Epithelial cell of proximal tubule (primary cell): ENCODE measurements around the gene SLC2A8. TPM values are rescaled to one million over a fixed set of nuclear protein-coding genes. Genes with fewer than 3 reads are reported as not detected.

Source experiments
- DNase-seq: peaks from one replicate; pipeline ENCODE4 v3.0.0-alpha.2; 2011; ENCODE audit warnings: low read depth
- H3K4me3 ChIP-seq: 2 replicates; pipeline ENCODE4 v1.5.1; 2011; ENCODE audit warnings: low read depth, mild to moderate bottlenecking, low read length
- total RNA-seq: library from RNA; depleted of rRNA; stranded (reverse); fragments of >200 nt; gene quantifications from 2 replicates; pipeline ENCODE4 v1.2.3, GENCODE V29; 2015
- TF ChIP-seq, protein P1 (sequence below): conservative IDR thresholded peaks from 2 replicates; pipeline ENCODE4 v1.5.1; 2012; ENCODE audit warnings: low read depth, mild to moderate bottlenecking, low read length

Gene SLC2A8
- total RNA-seq, 1 donor from 2014 or later, result 18.2 TPM

DNA sequence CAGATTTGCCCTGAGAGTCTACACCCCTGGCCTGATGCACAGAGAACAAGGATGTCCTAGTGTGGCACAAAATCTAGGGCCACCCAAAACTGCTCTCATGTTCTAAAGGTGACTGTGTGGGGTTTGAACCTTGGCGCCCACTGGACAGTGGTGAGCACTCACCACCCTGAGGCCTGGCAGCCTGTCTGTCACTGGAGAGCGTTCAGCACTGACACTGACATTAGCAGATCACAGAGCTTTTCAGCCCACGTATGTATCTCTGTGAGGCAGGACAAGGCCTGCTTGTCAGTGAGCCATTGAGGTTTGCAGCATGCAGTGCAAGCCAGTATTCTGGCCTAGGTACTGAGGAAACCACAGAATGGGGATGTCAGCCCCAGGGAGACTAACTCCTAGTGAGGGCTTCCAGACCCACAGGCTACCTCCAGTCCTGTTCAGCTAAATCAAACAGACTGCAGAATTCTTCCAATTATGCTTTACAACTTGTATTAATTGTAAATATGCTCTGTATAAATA is 38.9 kb upstream of the SLC2A8 start:
- TF ChIP-seq, protein P1, sequence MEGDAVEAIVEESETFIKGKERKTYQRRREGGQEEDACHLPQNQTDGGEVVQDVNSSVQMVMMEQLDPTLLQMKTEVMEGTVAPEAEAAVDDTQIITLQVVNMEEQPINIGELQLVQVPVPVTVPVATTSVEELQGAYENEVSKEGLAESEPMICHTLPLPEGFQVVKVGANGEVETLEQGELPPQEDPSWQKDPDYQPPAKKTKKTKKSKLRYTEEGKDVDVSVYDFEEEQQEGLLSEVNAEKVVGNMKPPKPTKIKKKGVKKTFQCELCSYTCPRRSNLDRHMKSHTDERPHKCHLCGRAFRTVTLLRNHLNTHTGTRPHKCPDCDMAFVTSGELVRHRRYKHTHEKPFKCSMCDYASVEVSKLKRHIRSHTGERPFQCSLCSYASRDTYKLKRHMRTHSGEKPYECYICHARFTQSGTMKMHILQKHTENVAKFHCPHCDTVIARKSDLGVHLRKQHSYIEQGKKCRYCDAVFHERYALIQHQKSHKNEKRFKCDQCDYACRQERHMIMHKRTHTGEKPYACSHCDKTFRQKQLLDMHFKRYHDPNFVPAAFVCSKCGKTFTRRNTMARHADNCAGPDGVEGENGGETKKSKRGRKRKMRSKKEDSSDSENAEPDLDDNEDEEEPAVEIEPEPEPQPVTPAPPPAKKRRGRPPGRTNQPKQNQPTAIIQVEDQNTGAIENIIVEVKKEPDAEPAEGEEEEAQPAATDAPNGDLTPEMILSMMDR, result no peak
- no peak overlapping the region for H3K4me3 ChIP-seq
- no peak for DNase-seq

DNA sequence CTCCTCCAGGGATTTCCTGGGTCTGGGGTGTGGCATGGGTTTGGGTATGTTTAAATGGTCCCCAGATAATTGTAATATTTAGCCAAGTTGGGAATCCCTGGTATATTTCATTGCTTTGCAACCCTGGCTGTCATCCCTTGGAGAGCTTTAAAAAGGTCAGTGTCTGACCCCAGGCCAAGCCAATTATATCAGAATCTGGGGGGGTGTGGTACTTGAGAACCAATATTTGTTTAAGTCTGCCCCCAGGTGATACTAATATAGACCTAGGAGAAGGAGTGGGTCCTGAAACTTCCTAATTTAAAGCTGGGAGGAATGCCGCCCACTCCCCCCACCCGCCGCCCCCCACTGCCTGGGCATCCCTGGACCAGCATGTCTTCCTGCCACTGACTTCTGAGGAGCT is 38.2 kb upstream of the SLC2A8 start:
- no peak for DNase-seq
- H3K4me3 ChIP-seq, result no peak overlapping the region
- TF ChIP-seq, protein P1, result no peak

DNA sequence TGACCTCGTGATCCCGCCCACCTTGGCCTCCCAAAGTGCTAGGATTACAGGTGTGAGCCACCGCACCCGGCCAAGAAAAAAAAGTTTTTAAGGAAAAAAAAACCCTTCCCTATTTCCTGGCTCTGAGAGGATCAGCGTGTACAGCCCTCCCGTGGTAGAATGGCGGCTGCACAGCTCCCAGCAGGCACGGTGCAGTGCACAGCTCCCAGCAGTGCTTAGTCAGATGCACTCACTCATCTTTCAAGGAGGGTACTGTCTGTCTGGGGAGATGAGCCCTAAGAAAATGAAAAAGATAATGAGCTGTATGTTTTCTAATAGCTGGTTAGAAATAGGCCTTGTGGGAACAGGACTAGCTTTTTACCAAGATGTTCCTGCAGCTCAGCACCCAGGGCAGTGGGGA is 36.7 kb upstream of the SLC2A8 start:
- no peak overlapping the region for H3K4me3 ChIP-seq
- no peak for DNase-seq
- TF ChIP-seq, protein P1, result no peak

DNA sequence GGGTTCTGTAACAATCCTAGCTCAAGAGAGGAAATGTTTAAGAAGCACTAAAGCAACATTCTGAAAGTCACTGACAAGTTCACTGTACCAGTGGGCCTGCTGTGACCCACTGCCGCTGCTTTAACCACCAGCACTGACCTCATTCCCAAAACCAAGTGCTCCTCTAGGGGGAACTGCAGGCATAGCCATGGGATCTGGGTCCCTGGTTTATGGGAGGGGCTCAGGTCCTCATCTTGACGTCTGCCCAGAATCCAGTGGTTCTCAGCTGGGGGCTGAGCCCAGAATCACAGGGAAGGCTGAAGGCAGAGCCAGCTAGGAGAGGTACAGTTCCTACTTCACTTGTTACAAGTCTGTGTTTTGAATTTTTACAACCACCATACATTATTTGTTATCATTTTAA is 36.1 kb upstream of the SLC2A8 start:
- no peak for DNase-seq
- TF ChIP-seq, protein P1, result peak; percentile 14

DNA sequence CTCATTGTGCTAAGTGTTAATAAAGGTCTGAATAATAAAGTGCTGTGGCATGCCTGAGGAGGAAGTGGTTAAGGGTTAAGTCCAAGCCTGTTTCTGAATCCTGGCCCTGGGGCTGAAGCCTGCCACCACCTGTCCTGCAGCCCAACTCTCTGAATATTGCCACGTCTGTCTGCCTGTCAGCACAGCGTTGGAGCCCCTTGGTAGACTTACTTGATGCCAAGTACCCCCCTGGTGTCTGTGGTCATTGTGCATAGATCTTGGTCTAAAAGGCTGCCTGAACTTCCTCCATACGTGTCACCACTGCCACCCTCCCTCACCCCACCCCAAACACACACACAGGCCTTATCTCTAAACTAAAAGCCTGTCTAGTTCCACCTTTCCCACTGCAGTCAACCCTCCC is 35.4 kb upstream of the SLC2A8 start:
- TF ChIP-seq, protein P1, result no peak
- no peak for DNase-seq
- no peak overlapping the region for H3K4me3 ChIP-seq

More for the DNA sequence above, 36.1 kb upstream of the SLC2A8 start:
- H3K4me3 ChIP-seq, result no peak overlapping the region

DNA sequence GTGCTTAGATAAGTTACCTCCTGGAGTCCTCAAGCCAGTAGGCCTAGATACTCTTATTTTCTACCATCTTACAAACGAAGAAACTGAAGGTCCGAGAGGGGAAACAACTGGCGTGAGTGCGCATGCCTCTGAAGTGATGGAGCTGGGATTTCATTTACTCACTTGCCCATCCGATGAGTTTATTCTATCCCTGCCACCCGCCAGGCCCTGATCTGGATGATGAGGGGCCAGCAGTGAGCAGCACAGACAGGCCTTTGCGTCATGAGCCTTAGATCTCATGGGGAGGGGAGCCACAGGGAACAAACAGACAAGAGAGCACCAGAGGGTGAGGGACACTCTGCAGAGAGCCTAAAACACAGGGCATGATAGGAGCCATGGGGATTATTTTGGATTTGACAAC is 34.1 kb upstream of the SLC2A8 start:
- no peak for DNase-seq
- TF ChIP-seq, protein P1, result no peak
- no peak overlapping the region for H3K4me3 ChIP-seq

DNA sequence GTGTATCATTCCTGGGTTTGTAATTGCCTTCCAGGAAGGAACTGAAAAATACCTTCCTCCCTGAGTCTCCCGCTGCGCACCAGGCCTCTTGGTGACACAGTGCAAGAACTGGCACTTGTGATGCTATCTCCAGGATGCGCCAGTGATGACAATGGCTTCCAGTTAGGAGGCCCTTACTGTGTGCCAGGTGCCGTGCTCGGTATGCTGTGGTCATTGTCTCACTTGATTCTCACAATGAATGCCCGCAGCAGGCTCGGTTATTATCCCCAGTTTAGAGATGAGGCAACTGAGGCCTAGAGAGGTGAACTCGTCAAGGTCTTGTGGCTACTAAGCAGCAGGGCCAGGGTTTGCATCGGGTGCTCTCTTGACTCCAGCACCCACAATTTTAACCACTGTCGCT is 31.5 kb upstream of the SLC2A8 start:
- no peak for DNase-seq
- TF ChIP-seq, protein P1, result no peak
- H3K4me3 ChIP-seq, result no peak overlapping the region
